HepG2 (cell line): ENCODE measurements around the gene LRRC3. TPM values are rescaled to one million over a fixed set of nuclear protein-coding genes. Genes with fewer than 3 reads are reported as not detected.

Experiments
- E2F5 ChIP-seq: sonication (generic); formaldehyde crosslinking; conservative IDR thresholded peaks from 2 replicates; pipeline ENCODE4 v1.4.0; 2020; ENCODE audit warnings: missing genetic modification reagents
- GMEB2 ChIP-seq: IDR thresholded peaks from 2 replicates; pipeline ENCODE4 v1.6.1; 2016; ENCODE audit warnings: missing biosample characterization, missing genetic modification reagents, low read depth
- GZF1 ChIP-seq: sonication (generic); formaldehyde crosslinking; IDR thresholded peaks from 2 replicates; pipeline ENCODE4 v1.5.1; 2020; ENCODE audit warnings: mild to moderate bottlenecking, missing genetic modification reagents
- KDM2A ChIP-seq: sonication (generic); formaldehyde crosslinking; IDR thresholded peaks from 2 replicates; pipeline ENCODE4 v1.4.0; 2020; ENCODE audit warnings: low read depth, missing genetic modification reagents, borderline replicate concordance
- KDM4B ChIP-seq: sonication (generic); formaldehyde crosslinking; IDR thresholded peaks from 2 replicates; pipeline ENCODE4 v1.4.0; 2020; ENCODE audit warnings: missing genetic modification reagents
- MEIS1 ChIP-seq: sonication (generic); formaldehyde crosslinking; IDR thresholded peaks from 2 replicates; pipeline ENCODE4 v1.9.0; 2021; ENCODE audit warnings: mild to moderate bottlenecking, missing genetic modification reagents, moderate library complexity, borderline replicate concordance
- NFE2L1 ChIP-seq: sonication (generic); formaldehyde crosslinking; IDR thresholded peaks from 2 replicates; pipeline ENCODE4 v1.4.0; 2020; ENCODE audit warnings: missing genetic modification reagents, mild to moderate bottlenecking, borderline replicate concordance
- POLR2AphosphoS5 ChIP-seq: IDR thresholded peaks from 2 replicates; pipeline ENCODE4 v1.6.1; 2012; ENCODE audit warnings: low read depth, low read length
- RFX1 ChIP-seq: fragments of 450-650 bp; IDR thresholded peaks from 2 replicates; pipeline ENCODE4 v1.6.1; 2017
- SIN3B ChIP-seq: fragments of 150-350 bp; IDR thresholded peaks from 2 replicates; pipeline ENCODE4 v1.6.1; 2014; ENCODE audit warnings: low read length
- SKI ChIP-seq: fragments of 450-650 bp; IDR thresholded peaks from one replicate; pipeline ENCODE4 v1.6.1; 2018; ENCODE audit warnings: mild to moderate bottlenecking; ENCODE audit not compliant: partially characterized antibody
- TBX3 ChIP-seq: fragments of 450-650 bp; IDR thresholded peaks from 2 replicates; pipeline ENCODE4 v1.6.1; 2017; ENCODE audit warnings: antibody characterized with exemption, mild to moderate bottlenecking, inconsistent platforms, borderline replicate concordance
- THRA ChIP-seq: sonication (generic); formaldehyde crosslinking; IDR thresholded peaks from 2 replicates; pipeline ENCODE4 v1.4.0; 2020; ENCODE audit warnings: missing genetic modification reagents, borderline replicate concordance
- ZC3H4 ChIP-seq: sonication (generic); formaldehyde crosslinking; IDR thresholded peaks from 2 replicates; pipeline ENCODE4 v1.4.0; 2020; ENCODE audit warnings: missing genetic modification reagents, borderline replicate concordance
- ZFP36L2 ChIP-seq: sonication (generic); formaldehyde crosslinking; IDR thresholded peaks from 2 replicates; pipeline ENCODE4 v1.4.0; 2020; ENCODE audit warnings: missing genetic modification reagents
- ZKSCAN8 ChIP-seq: IDR thresholded peaks from 2 replicates; pipeline ENCODE4 v1.6.1; 2016; ENCODE audit warnings: borderline replicate concordance, missing genetic modification reagents, missing compliant biosample characterization
- ZNF230 ChIP-seq: sonication (generic); formaldehyde crosslinking; IDR thresholded peaks from 2 replicates; pipeline ENCODE4 v1.4.0; 2020; ENCODE audit warnings: mild to moderate bottlenecking, missing genetic modification reagents
- ZNF335 ChIP-seq: sonication (generic); formaldehyde crosslinking; IDR thresholded peaks from 2 replicates; pipeline ENCODE4 v1.4.0; 2020; ENCODE audit warnings: missing genetic modification reagents
- ZNF563 ChIP-seq: sonication (generic); formaldehyde crosslinking; IDR thresholded peaks from 2 replicates; pipeline ENCODE4 v1.8.0; 2022; ENCODE audit warnings: mild to moderate bottlenecking, moderate library complexity, missing genetic modification reagents
- ZNF639 ChIP-seq: conservative IDR thresholded peaks from 2 replicates; pipeline ENCODE4 v1.6.1; 2018; ENCODE audit warnings: missing genetic modification reagents
- ZSCAN30 ChIP-seq: sonication (generic); formaldehyde crosslinking; IDR thresholded peaks from 2 replicates; pipeline ENCODE4 v1.5.0; 2020; ENCODE audit warnings: mild to moderate bottlenecking, missing genetic modification reagents
- polyA plus RNA-seq, 8 experiments: library from polyadenylated mRNA; depleted of rRNA in 3 of 8; stranded (reverse) in 7 of 8; unstranded in 1 of 8; fragments of >200 nt; fragmentation: Illumina TruSeq in 4 of 8; extraction: Trizol in 4 of 8; gene quantifications; 2 replicates each; pipeline versions ENCODE4 v1.2.1 to v1.2.3, GENCODE V29; 2011 to 2016; ENCODE audit warnings: low read depth in 4 of 8, missing spikeins in 1 of 8, mixed read lengths in 1 of 8; ENCODE audit not compliant: insufficient read depth in 1 of 8
- total RNA-seq, 5 experiments: library from RNA; depleted of rRNA; stranded (reverse); fragments of >200 nt; fragmentation: Illumina TruSeq; extraction: Trizol; gene quantifications; 2 replicates each; pipeline ENCODE4 v1.2.3, GENCODE V29; 2016; ENCODE audit warnings: low read depth in 1 of 5
- TF ChIP-seq, protein P1 (sequence below): fragments of 450-650 bp; IDR thresholded peaks from 2 replicates; pipeline ENCODE4 v1.6.1; 2016
- TF ChIP-seq, protein P2 (sequence below): sonication (generic); formaldehyde crosslinking; IDR thresholded peaks from 2 replicates; pipeline ENCODE4 v1.5.1; 2020; ENCODE audit warnings: mild to moderate bottlenecking, missing genetic modification reagents, borderline replicate concordance

LRRC3 gene
- total and polyA plus RNA-seq, 2 of the 13 experiments (the other 11 are each of a cell fraction or from before 2014, with no cell fraction given): 4.8 to 16.5 TPM

DNA sequence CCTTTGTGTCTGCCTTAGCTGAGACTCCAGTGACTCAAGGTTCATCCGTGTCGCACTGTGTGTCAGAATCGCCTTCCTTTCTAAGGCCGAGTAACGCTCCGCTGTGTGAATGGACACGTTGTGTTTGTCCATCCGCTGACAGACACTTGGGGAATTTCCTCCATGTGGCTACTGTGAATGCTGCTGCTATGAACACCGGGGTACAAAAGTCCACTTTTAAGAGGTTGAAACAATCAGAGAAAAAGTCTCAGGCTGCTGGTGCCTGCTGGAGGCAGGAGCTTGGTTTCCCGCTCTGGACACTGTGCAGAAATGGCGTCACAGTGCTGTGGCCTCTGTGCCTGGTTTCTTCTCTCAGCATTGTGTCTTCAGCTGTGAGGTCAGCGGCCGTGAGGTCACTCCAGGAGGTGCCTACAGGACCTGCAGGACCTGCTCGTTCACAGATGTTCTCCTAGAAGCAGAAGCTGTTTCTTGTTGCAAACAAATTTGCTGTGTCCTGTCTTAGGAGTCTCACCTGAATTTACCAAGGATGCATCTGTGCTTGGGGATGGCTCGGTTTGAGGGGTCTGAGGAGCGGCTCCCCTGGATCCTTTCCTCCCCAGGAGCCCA, 50.5 kb downstream of the LRRC3 start (continued):
- TF ChIP-seq, protein P1, sequence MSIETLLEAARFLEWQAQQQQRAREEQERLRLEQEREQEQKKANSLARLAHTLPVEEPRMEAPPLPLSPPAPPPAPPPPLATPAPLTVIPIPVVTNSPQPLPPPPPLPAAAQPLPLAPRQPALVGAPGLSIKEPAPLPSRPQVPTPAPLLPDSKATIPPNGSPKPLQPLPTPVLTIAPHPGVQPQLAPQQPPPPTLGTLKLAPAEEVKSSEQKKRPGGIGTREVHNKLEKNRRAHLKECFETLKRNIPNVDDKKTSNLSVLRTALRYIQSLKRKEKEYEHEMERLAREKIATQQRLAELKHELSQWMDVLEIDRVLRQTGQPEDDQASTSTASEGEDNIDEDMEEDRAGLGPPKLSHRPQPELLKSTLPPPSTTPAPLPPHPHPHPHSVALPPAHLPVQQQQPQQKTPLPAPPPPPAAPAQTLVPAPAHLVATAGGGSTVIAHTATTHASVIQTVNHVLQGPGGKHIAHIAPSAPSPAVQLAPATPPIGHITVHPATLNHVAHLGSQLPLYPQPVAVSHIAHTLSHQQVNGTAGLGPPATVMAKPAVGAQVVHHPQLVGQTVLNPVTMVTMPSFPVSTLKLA: peak; percentile 80
- peak; percentile 90; the same call in 1 of the 2 replicates for TF ChIP-seq ZNF563 (CRISPR knock-in tag)
- no peak for TF ChIP-seq THRA
- TF ChIP-seq RFX1: no peak
- TF ChIP-seq ZNF335 (CRISPR knock-in tag): no peak
- no peak for TF ChIP-seq KDM4B
- no peak for TF ChIP-seq GMEB2 (CRISPR knock-in tag)
- TF ChIP-seq, protein P2, sequence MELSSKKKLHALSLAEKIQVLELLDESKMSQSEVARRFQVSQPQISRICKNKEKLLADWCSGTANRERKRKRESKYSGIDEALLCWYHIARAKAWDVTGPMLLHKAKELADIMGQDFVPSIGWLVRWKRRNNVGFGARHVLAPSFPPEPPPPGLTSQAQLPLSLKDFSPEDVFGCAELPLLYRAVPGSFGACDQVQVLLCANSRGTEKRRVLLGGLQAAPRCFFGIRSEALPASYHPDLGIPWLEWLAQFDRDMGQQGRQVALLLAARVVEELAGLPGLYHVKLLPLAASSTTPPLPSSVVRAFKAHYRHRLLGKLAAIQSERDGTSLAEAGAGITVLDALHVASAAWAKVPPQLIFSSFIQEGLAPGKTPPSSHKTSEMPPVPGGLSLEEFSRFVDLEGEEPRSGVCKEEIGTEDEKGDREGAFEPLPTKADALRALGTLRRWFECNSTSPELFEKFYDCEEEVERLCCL (CRISPR knock-in tag): no peak
- peak; percentile 13; the same call in 1 of the 2 replicates for TF ChIP-seq TBX3
- TF ChIP-seq SIN3B: no peak
- TF ChIP-seq ZKSCAN8 (CRISPR knock-in tag): peak; percentile 54; the same call in 1 of the 2 replicates
- TF ChIP-seq MEIS1 (CRISPR knock-in tag): no peak
- no peak for TF ChIP-seq NFE2L1 (CRISPR knock-in tag)
- peak; percentile 55 for TF ChIP-seq POLR2AphosphoS5
- TF ChIP-seq ZFP36L2 (CRISPR knock-in tag): no peak
- TF ChIP-seq GZF1 (CRISPR knock-in tag): no peak
- no peak for TF ChIP-seq ZC3H4
- TF ChIP-seq ZNF230 (CRISPR knock-in tag): no peak
- TF ChIP-seq ZNF639 (CRISPR knock-in tag): no peak
- TF ChIP-seq SKI: peak; percentile 55
- no peak; the same call in 1 of the 2 replicates for TF ChIP-seq E2F5 (CRISPR knock-in tag)
- TF ChIP-seq ZSCAN30 (CRISPR knock-in tag): no peak
- peak; percentile 61; the same call in 1 of the 2 replicates for TF ChIP-seq KDM2A (CRISPR knock-in tag)
